Fibroblast of lung (primary cell): ENCODE results near the gene RTKN.

Source experiments
- EZH2 ChIP-seq: IDR thresholded peaks from 2 replicates; pipeline ENCODE4 v1.5.1; 2012; ENCODE audit warnings: low read length, control low read depth, mild to moderate bottlenecking; ENCODE audit errors: missing control alignments
- TF ChIP-seq, protein P1 (sequence below), 2 donors: IDR thresholded peaks in 1 of 2; conservative IDR thresholded peaks in 1 of 2; 1 replicate in 1 of 2; 2 replicates in 1 of 2; pipeline ENCODE4 v1.5.1; 2011 to 2012; ENCODE audit warnings: low read length in 2 of 2, control low read depth in 1 of 2, inconsistent platforms in 1 of 2, low read depth in 1 of 2, mild to moderate bottlenecking in 1 of 2

DNA sequence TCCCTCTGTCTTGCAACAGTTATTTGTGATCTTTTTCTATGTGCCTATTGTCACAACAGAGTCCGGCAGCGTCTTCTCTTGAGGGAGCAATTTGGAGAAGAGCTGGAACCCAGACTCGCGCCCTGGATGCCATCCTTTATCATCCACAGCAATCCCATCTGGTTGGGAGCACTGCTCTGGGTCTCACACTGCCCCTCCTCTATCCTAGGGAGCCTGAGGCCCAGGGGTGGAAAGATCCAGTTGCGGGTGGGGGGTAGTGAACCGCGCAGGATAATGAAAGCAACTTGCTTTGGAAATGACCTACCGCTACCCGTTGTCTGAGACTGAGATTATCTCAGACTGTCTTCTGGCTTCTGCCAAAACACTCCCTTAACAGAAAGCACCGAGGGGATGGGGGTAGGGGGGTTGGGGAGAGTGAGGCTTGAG is 17.2 kb upstream of the RTKN start:
- TF ChIP-seq, protein P1, sequence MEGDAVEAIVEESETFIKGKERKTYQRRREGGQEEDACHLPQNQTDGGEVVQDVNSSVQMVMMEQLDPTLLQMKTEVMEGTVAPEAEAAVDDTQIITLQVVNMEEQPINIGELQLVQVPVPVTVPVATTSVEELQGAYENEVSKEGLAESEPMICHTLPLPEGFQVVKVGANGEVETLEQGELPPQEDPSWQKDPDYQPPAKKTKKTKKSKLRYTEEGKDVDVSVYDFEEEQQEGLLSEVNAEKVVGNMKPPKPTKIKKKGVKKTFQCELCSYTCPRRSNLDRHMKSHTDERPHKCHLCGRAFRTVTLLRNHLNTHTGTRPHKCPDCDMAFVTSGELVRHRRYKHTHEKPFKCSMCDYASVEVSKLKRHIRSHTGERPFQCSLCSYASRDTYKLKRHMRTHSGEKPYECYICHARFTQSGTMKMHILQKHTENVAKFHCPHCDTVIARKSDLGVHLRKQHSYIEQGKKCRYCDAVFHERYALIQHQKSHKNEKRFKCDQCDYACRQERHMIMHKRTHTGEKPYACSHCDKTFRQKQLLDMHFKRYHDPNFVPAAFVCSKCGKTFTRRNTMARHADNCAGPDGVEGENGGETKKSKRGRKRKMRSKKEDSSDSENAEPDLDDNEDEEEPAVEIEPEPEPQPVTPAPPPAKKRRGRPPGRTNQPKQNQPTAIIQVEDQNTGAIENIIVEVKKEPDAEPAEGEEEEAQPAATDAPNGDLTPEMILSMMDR (conservative IDR thresholded peaks at IDR 0.05 in 1 of 2, IDR thresholded peaks at IDR 0.05 in 1 of 2; ENCODE audit: low read depth in 1 of 2, low read length in 2 of 2): no peak
- no peak for TF ChIP-seq EZH2
